IPS DF 4.7 (cell line): Measurements from ENCODE around the gene THAP3.

Source experiments
- DNase-seq: peaks from one replicate; pipeline ENCODE4 v3.0.0-alpha.2; 2013; ENCODE audit warnings: low spot score; ENCODE audit errors: extremely low read depth

THAP3 gene

DNA sequence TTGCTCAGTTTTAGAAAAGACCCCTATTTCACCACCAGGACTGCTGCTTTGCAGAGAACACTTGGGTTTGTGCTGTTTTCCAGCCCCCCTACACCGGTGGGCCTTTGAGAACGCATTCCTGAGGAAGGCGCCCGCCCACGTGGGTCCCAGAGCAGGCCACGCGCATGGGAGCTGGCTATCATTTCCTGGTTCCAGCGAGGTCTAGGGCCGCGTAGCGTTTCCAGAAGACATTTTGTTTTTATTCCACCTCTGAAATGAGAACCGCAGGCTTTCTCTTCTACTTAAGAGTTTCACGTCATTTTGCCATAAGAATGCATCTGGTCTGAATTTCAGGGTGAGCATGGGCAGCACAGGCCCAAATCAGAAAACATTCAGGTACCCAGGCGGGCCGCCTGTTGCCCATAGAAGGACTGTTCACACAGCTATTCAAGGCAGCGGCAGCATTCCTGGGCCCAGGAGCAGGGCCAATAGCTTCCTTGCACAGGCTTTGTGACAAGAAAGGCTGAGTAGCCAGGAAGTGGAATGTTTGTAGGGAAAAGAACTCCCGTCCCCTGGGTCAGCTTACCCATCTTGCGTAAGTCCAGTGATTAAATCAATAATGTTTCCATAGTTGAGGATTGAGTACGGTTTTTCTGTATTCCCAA is 20.6 kb upstream of the THAP3 start:
- DNase-seq: no peak

DNA sequence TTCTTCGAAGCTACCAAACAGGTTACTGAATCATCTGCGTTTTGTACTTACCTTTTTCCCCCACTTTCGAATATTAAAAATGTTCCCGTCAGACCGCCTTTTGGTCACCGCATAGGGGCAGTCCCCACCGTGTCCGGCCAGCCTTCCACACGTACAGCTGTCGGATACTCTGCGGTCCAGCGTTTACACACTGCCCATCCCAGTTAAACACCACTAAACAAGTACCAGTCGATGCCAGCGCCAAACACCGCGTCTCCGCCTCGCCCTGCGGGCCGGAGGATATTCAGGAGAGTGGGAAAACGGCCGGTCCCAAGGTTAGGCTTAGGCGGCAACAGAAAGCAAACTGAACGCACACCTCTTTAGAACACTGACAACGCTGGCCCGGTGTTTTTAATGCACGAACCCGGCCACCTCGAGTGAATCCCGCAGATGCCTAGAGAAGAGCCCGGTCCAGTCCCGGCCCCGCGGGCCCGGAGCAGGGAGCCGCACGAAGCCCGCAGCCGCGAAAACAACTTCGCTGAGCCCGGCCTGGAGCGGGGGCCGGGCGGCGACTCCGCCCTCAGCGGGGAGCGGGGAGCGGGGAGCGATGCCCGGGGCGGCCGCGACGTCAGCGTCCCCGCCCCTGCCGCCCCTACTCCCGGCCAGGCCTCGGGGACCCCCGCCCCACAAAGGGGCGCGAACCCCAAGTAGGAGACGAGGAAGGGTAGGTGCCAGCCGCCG is 11.9 kb upstream of the THAP3 start:
- DNase-seq: no peak

DNA sequence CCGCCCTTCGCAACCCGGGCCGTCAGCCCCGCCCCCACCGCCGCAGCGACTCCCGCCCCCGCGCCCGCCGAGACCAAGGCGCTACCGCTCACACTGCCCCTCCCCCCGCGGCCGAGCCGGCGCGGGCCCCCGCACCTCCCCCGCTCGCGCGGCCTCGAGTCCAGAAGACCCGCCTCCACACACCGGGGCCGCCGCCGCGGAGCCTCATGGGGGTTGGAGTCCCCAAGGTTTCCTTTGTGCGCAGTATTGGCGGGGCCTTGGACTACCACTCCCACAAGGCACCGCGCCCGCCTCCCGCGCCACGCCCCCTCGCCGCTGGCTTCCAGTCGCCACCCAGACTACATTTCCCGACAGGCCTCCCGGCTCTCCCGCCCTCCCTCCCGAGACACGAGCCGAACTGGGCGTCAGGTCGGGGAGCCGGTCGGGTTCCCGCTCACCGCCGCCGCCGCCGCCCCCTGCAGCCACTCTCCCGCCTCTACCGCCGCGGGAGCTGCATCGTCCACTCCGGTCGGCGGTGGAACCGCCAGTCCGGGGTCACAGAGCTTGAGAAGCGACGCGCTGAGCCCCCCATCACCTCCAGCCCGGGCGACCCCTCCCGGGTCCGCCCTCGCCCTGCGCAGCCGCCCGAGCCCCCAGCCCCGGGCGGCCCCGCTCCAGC is 11.2 kb upstream of the THAP3 start, which contains the start of gene PHF13:
Gene PHF13 (plus strand): TSS at position 371 of the 658 bp plus-strand sequence. CDS start 336 bp downstream, outside the sequence.
- DNase-seq: peak; percentile 86

DNA sequence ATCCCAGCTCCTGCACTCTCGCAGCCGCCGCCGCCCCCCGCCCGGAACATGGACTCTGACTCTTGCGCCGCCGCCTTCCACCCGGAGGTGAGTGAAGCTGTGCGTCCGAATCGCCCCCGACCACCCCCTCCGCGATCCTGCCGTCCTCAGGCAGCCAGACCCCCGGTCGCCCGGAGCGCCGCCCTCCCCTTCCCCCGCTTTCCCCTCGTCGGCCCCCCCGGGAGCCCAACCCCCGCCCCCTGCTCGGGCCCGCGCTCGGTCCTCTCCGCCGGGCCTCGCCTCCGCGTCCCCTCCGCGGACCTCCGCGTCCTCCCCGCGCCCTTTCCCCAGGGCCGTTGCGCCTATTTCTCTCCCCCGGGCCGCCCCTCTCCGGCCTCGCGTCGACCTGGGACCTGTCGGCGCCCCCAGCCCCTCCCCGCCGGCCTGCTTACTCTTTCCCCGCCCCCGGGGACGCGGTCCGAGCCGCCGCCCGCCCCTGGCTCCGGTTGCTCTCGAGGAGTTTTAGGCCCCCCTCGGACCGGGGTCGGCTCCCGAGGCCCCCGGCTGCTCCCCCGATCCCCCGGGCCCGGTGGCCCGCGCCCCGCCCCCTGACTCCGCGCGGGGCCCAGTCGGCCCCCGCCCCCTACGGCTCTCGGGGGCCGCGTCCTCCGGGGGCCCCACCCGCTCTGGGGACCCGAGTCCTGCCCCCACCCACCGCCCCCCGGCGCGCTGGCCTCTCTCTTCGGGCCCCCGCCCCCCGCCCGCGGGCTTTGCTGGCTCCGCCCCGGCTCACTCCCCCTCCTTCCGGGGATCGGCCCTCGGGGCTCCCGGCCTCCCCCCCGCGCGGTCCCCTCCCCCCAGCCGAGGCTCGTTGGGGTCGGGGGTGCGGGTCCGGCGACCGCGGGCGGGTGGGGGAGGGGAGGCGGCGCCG is 10.4 kb upstream of the THAP3 start:
- no peak for DNase-seq

DNA sequence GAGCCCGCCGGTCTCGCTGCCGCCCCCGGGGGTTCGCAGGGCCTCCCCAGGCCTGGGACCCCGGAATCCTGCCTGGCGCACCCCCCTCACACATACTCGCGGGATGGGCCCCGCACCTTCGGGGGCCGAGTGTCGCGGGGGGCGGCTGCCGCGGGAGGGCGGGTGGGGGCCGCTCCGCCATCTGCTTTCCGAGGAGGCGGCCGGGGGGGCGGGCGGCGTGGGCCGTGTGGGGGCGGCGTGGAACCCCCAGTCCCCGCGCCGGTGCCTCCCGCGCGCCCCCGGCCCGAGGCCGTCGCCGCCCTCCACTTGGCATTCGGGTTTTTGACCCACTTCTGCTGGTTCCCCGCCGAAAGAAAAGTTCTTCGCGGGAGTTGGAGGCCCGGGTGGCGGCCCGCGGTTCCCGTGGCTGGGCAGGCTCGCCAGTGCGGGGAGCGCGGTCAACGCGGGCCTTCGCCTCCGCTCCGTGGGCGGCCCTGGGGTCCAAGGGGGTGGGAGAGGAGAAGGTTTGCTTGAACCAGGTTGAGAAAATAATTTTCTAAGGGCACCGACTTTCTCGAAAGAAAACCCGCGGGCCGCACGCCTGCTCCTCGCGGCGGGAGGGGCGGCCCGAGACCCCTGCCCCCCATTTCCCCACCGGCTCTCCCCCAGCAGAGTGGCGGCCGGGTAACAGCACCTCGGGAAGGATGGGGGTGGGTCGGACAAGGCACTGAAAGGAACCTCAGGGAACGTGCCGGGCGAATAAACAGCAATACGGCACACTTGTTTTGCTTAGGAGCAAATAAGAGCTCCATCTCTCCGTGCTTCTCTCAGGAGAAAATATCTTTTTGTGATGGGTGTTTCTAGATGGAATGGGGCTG is 9.5 kb upstream of the THAP3 start:
- no peak for DNase-seq

DNA sequence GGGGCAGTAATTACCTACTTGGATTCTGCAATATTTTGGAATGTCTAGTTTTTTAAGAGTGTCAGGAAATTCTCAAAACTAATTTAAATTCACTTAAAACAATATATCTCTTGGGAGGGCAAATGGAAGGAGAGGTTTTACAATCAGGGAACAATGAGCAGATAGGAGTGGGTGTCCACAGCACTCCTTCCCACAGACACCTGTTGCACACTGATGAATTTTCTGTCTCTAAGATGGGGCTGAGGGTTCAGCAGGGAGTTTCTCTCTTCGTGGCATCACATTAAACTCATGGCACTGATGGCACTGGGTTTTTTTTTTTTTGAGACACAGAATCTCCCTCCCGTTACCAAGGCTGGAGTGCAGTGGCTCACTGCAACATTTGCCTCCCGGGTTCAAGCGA is 5.6 kb upstream of the THAP3 start:
- DNase-seq: no peak

DNA sequence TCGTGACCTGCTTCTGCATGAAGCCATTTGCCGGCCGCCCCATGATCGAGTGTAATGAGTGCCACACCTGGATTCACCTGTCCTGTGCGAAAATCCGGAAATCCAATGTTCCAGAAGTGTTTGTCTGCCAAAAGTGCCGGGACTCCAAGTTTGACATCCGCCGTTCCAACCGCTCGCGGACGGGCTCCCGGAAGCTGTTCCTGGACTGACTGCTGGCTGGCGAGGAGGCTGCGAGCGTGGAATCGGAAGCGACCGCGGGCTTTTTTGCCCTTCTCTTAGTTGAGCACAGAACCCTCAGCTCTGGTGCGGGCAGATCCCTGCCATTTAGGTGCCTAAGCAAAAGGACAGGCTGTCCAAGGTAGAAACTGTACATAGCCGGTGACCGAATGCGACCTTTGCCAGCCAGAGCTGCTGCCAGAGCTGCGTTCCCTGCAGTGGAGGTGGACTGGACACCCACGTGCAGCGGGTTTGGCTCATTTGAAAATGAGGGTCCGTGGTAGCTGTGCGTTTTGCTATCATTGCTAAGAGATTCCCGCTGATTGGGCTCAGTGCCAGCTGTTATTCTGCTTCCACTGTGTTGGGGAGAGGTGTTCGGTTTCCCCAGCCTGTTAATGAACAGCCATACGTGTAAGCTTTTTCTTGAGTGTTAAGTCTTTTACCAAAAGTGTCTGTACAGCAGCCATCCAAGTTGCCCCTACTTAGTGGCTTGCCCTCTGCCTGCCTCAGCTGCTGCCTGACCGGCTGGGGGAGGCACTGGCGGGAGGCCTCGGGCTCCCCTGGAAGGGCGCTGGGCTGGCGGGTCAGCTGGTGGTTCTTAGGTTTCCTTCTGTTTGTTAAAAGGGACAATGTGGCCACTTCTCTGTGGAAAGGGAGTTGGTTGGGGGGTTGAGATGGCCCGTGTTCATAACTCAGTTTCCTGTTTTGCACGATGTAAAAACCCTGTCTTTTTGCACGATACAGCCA is 3.0 kb upstream of the THAP3 start:
- no peak for DNase-seq

DNA sequence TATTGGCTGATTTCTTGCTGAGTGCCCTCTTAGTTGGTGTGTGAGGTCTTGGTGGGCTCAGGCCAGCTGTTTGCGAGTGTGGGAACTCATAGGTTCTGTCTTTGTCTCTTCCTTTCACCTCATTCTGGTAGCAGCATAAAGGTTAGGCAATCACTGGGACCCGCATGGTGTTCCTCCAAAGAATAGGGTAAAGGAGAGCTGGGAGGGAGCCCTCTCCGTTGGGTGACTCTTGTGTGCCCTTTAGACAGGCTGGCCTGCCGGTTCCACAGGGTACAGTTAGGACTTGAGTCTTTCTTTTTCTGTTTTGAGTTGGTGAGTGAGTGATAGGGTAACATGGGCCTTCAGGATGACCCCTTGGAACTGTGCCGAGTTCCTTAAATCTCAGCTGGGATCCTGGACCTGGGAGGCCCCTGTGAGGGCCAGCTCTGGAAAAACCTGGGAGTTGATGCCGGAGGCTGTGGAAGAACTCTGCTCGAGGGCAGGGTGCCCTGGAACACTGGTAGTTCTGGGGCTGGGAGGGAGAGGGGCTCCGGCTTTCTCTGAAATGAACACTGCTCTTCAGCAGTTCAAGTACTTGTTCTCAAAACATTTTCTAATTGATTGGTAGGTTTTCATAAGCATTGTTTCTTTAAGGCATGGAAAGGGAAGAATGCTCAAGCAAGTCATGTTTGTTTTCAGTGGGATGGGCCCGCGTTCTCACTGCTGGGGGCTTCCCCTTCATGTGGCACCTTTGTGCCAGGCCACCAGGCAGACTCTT is 2.1 kb upstream of the THAP3 start:
- DNase-seq: no peak

DNA sequence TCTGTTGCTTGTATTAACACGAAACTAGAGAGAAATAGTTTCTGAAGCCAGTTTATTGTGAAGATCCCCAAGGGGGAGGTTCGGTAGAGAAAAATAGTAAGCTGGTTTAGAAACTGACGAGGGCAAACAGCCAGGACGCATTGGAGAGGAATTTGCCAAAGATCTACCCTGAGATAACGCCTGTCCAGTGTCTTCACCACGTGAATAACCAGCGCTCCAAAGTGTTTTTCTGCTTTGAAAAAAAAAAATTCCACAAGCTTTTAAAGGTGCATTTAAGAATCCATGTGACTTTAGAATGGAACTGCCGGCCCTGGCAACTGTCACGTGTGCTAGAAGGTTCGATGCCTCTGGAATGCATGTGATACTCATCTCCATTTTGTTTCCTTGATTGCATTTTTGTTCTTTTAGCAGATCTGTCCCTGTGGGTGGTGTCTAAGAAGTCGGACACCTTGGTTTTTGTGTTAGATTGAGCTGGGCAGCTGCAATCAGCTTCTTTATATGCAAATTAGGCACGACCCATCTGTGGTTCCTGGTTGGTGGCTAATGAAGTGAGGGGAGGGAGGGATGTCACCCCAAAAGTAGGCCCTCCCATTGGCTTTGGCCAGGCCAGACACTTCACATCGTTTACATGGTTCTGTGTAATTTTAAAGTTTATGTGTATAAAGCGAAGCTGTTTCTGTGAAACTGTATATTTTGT is 1.3 kb upstream of the THAP3 start:
- no peak for DNase-seq

DNA sequence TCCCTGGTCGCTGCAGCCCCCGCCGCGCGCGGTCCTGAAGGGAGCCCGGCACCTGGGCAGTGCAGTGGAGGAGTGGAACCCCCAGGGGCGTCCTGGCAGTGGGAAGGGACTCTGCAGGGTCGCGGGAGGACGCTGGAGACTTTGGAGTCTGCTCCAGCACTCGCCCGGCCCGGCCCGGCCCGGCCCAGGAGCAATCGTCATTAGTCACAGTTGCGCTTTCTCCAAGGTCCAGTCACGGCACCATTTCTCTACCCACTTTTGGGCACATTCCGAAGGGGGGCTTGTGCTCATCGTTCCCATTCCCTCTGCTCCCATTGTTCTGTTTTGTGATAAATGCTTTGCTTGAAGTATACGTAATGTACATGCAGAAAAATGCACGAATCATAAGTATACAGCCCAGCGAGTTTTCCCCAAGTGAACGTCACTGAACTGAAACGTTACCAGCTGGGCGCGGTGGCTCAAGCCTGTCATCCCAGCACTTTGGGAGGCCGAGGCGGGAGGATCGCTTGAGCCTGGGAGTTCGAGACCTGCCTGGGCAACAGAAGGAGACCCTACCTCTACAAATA is 999 bp downstream of the THAP3 start:
- no peak for DNase-seq

DNA sequence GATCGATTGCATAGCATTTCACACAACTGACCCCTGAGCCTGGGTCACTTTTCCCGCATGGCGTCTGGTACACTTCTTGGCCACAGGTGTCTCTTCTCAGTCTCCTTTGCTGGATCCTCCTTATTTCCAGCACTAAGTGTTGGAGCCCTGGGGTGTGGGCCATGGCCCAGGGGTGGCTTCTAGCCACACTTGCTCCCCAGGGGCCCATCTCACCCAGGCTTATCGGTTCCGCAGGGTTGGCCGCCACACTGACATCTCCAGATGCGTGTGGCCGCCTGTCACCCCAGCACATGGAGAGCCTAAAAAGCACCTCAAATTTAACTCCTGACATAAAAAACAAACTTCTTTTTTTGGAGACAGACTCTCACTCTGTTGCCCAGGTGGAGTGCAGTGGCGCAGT is 2.4 kb downstream of the THAP3 start:
- no peak for DNase-seq

DNA sequence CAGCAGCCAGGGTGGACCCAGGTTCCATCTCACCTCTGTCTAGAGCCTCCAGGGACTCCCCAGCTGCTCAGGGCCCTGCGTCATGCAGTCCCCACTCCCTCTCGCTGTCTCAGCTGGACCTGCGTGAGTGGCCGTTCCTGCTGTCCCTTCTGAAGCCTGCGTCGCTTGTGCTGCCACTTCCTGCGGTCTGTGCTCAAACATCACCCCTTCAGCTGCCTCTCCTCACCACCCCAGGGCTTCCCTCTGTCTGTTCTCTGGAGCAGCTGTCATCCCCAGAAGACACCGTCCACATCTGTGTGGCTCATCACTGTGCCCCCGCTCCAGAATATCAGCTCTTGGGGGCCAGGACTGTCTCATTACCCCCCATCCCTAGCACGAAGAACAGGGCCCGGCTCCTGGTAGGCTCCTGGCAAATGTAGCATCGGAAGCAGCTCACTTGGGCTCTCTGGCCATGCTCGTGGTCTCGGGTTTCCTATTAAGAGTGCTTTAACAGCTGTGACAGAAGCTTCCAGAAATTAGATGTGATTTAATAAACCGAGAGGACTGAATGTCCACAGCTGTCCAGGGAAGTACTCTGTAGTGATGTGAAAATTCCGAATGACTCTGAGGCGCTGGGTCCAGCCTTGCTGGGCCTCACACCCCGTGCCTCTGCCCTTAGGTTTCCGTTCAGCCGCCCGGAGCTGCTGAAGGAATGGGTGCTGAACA is 3.3 kb downstream of the THAP3 start:
- no peak for DNase-seq

DNA sequence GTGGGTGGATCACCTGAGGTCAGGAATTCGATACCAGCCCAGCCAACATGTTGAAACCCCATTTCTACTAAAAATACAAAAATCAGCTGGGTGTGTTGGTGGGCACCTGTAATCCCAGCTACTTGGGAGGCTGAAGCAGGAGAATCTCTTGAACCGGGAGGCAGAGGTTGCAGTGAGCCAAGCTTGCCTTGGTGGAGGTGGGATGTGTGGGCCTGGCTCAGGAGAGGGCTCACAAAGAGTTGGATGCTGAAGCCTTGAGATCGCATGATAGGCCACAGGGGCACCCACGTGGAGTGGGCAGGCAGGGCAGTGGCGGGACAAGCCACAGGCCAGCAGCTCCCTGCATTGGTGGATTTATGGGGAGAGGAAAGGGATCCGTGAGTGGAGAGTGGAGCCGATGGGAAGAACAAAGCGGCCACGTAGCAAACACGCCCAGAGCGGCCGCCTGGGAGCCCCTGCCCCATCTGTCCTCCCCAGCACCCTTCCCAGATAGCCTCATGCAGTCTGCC is 4.4 kb downstream of the THAP3 start:
- DNase-seq: no peak

DNA sequence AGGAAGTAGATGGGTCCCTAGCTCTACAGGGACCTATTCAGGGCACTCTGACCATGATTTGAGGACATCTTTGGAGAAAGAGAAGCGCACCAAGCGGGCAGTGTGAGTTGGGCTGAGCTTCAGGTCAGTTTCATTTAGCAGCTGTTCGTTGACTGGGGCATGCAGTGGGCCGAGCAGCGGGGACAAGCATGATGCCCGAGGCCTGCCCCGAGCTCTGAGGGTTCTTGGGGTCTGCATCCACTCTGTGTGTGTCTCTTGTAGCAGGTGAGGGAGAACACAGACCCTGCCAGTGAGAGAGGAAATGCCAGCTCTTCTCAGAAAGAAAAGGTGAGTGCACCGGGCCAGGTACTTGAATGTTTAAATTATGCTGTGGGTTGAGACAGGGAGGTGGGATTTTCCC is 5.4 kb downstream of the THAP3 start:
- no peak for DNase-seq

DNA sequence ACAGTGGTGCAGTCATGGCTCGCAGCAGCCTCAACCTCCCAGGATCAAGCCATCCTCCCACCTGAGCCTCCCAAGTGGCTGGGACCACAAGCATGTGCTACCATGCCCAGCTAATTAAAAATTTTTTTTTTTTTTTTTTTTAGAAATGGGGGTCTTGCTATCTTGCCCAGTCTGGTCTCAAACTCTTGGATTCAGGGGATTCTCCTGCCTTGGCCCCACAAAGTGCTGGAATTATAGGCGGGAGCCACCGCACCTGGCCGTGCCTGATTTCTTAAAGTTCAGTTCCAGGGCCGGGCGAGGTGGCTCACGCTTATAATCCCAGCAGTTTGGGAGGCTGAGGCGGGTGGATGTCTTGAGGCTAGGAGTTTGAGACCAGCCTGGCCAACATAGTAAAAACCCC is 6.4 kb downstream of the THAP3 start:
- DNase-seq: no peak

DNA sequence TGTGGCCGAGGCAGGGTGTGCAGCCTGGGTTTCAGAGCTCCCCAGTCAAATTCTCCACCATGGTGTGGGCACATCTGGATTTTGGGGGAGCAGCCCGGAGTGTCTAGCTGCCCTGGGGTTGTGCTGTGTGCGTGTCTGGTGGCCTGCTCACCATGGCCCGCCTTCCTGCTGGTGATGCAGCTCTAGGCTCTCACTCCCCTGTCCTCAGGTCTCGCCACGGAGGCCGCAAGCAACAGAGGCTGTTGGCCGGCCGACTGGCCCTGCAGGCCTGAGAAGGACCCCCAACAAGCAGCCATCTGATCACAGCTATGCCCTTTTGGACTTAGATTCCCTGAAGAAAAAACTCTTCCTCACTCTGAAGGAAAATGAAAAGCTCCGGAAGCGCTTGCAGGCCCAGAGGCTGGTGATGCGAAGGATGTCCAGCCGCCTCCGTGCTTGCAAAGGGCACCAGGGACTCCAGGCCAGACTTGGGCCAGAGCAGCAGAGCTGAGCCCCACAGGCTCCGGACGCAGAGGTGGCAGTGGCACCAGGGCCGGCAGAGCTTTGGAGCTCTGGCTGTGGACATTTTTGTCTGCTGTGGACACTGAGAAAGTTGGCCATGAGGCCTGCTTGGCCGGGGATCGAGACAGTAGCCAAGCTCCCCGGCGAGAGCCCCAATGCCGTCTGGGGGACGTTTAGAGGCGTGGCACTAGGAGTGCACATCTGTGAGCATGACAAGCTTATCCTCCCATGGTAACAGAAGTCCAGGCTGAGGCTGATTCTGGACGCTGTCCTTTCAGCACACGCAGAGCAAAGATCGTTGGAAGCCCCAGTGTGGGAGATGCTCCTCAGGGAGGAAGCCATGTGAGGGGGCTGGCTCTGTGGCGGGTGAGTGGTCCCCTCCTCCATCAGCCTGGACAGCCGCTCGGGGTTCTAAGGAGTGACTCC is 8.2 kb downstream of the THAP3 start:
- no peak for DNase-seq
